Measurements from ENCODE around the gene CA9.

DNA sequence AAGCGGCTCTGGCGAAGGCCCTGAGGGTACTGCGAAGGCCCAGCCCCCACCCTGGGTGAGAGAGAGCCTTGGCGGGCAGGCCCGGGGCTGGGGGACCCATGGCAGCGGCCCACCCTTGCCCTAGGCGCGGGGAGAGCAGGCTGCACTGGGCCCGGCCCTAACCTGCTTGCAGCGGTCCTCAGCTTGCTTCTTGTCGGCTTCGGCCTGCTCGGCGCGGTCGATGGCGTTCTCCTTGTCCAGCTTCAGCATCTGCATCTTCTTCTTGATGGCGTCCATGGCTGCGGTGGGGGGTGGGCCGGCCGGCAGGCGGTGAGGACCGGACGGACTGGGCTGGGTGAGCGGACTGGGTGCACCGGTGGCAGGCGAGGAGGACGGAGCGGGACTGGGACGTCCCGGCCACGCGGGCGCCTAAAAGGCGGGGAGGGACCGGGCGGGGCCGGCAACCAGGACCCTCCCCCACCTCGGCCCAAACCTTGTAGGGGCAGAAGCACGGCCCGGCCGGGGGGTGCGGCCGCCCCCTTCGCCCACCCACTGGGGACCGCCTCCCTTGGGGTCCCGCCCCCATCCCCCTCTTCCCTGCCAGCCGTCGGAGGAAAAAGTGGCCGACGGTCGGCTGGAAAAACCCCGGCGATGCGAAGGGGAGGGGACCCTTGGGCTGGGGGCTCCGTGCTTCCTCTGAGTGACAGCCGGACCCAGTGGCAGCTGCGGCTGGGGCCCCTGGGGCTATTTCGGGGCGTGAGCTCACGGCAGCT is 16.0 kb downstream of the CA9 start, which contains the start of gene TPM2:
- TF ChIP-seq, protein P1, sequence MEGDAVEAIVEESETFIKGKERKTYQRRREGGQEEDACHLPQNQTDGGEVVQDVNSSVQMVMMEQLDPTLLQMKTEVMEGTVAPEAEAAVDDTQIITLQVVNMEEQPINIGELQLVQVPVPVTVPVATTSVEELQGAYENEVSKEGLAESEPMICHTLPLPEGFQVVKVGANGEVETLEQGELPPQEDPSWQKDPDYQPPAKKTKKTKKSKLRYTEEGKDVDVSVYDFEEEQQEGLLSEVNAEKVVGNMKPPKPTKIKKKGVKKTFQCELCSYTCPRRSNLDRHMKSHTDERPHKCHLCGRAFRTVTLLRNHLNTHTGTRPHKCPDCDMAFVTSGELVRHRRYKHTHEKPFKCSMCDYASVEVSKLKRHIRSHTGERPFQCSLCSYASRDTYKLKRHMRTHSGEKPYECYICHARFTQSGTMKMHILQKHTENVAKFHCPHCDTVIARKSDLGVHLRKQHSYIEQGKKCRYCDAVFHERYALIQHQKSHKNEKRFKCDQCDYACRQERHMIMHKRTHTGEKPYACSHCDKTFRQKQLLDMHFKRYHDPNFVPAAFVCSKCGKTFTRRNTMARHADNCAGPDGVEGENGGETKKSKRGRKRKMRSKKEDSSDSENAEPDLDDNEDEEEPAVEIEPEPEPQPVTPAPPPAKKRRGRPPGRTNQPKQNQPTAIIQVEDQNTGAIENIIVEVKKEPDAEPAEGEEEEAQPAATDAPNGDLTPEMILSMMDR (IDR thresholded peaks at IDR 0.05; ENCODE audit: insufficient read depth, low read length, poor library complexity, severe bottlenecking): no peak
- no peak for TF ChIP-seq EZH2phosphoT487 (conservative IDR thresholded peaks at IDR 0.05; ENCODE audit: low read length)

Data from SU-DHL-6 (cell line).